GM19395 (cell line): ENCODE data around the gene OSCP1.

Experiments used
- ATAC-seq: cut with Tn5 transposase; IDR thresholded peaks from one replicate; pipeline ENCODE4 v1.9.1; 2021; ENCODE audit warnings: mild to moderate bottlenecking, moderate library complexity; ENCODE audit not compliant: unreplicated experiment

The OSCP1 gene

DNA sequence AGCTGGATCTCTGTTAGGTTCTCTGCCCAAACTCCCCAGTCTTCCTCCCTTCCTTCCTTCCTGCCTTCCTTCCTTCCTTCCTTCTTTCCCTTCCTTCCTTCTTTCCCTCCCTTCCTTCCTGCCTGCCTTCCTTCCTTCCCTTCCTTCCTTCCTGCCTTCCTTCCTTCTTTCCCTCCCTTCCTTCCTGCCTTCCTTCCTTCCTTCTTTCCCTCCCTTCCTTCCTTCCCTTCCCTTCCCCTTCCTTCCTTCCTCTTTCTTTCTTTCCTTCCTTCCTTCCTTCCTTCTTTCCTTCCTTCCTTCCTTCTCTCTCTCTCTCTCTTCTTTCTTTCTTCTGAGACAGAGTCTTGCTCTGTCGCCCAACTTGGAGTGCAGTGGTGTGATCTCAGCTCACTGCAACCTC is 43.8 kb downstream of the OSCP1 start:
- ATAC-seq: no peak

DNA sequence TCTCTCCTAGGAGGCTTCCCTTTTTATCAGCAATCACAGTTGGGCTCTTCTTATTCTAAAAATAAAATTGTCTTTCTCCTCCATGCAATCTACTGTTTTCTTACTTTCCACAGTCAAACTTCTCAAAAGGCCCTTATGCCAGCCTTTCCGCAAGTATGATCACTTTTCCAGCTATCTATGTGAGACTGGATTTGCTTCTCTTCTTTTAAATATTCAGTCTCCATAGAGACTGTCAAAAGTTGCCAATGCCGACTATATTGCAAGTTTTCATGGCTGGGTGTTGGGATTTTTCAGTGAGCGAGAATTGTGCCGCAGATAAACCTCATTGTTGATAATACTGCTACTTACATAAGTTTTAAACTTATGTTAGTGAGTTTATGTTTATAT is 47.8 kb downstream of the OSCP1 start:
- no peak for ATAC-seq

DNA sequence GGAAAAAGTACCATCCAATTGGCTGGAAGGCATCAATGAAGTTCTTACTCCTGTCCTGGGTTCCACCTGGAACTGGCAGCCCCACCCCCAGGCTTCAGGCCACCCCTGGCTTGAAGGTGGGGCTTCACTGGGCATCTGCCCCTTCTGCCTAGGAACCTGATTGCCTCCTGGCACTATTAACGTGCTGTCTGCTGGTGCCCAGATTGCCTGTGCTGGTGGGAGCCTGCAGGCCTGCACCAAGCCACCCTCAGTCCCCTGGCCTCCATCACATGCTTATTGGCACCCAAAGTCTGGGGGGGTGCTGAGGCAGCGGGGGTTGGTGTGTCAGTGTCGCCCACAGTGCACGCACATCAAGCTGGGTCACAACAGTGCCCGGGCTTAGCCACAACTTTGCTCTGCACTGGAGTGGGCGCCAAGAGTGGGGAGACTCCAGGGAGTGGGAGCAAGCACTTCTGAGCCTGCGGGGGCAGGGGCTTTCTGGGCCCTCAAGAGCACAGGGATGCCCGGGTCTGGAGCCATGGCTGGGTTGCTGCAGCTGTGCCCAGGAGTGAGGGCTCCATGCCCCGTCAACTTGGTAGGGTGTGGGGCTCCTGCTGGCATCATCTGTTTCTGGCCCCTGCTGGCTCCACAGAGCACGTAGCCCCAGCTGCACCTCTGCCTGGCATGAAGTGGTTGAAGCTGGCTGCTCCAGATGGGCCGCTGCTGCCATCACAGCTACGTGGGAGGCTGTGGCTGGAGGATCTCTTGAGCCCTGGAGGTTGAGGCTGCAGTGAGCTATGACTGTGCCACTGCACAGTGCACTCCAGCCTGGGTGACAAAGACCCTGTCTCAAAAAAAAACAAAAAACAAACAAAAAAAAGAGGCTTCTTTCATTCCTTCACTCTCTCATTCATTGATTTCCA is 48.4 kb downstream of the OSCP1 start:
- ATAC-seq: no peak

DNA sequence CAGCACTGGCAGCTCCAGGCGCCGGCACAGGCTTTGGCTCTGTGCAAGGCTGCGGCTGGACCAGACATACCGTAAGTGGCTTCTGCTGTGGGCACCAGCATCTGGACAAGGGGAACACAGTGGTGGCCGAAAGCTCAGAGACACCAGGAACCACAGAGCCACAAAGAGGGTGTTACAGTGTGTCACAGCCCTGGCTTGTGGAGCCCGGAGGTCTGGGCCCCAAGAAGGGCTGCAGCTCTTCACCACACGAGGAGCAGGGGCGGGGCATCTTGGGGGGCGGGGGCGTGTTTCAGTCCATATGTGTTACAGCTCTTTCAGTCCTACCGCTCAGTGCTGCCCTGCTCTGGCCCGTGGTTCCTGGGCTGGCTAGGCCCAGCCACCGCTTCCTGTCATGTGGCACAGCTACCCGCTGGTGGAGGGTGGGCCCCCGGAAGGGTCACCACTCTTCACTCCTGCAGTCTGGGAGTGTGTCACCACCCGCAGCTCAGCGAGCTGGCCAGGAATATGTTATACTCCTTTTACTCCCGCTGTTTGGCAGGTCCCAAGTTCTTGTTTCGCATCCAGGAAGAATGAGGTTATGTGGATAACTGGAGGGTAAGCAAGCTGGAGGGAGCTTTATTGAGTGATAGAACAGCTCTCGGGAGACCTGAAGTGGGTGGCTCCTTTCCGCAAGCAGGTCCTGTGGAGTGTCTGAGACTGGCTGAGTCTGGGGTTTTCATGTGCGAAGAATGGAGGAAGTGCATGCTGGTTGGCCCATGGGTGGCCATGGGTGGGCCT is 49.2 kb downstream of the OSCP1 start:
- ATAC-seq: peak; percentile 68

DNA sequence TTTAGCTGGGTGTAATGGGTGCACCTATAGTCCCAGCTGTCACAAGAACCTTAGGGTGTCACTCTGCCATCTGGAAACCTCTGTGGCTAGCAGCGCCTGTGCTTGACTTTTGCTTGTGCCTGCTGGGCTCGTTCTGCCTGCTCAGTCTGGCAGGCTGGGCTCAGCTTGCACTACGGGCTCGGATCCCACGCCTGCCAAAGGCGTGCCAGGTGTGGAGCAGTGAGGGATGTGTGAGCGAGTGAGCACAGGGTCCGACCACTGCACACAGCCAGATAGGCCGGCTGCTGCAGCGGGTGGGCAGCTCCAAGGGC is 49.8 kb downstream of the OSCP1 start:
- ATAC-seq: no peak

DNA sequence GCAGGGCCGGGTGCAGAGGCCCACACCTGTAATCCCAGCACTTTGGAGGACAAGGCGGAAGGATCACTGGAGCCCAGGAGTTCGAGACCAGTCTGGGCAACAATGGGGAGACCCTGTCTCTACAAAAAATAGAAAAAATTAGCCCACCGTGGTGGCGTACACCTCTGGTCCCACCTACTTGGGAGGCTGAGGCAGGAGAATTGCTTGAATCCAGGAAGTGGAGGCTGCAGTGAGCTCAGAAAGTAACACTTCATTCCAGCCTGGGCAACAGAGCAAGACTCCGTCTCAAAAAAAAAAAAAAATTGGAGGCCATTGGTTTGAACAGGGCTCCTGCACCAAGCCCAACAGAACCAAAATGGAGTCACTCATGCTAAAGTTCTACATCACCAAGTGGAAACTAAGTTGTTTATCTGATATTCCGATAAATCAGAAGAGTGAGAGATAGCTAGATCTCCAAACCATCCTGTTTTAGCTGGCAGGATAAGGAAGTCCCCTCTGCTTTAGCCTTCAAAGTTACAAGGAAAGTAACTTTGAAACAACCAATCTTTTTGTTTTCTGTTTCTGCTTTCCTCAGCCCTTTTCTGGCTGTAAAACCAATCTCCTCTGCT is 51.8 kb downstream of the OSCP1 start:
- ATAC-seq: no peak

GRCh38 chr1:36397378-36398230 is 52.6 kb downstream of the OSCP1 start, which contains the start of gene LSM10:
Gene LSM10 (minus strand): TSS chr1:36397908. CDS start chr1:36394129, 3,779 bp downstream.
- ATAC-seq: peak; percentile 58

DNA sequence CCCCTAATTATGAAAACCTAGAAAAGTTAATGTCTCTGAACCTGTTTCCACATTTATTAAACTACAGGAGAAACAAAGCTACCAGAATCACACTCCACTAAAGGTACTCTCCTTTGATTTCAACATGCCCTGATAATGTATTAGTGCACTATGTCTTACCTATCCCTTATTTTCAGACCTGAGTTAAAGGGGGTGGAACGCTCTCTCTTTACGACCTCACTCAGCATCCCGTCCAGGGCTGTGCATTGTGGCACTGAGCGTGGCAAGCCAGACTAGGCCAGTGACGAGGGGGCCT is 53.2 kb downstream of the OSCP1 start:
- peak; percentile 25 for ATAC-seq

DNA sequence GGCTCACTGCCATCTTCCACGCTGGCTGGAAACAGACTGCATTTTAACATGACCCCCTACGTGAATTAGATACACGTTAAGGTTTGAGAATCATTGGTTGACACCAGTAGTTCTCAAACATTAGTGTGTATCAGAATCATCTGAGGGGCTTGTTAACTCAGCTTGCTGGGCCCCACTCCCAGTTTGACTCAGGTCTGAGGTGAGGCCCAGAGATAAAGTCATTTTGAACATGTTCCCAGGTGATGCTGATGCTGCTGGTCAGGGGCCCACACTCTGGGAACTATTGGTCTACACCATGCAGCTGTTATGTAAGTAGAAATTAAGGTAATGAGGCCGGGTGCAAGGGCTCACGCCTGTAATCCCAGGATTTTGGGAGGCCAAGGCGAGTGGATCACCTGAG is 53.9 kb downstream of the OSCP1 start:
- ATAC-seq: no peak

DNA sequence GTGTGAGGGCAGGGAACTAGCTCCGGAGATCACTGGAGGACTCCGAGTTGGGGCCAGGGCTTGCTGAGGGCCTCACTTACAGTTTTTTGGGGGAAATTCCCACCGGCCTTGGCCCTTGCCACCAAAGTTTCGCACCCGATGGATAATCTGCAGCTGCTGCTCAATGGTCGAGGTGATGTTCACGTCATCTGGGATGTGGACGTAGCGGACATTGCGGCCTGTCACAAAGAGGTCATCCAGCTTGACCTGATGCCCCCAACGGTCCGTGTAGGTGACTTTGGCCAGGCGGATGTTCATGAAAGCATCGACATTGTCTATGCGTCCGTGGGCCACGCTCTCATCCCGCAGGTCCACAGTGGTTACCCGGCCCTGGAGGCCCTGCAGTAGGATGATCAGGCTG is 56.6 kb downstream of the OSCP1 start:
- no peak for ATAC-seq

DNA sequence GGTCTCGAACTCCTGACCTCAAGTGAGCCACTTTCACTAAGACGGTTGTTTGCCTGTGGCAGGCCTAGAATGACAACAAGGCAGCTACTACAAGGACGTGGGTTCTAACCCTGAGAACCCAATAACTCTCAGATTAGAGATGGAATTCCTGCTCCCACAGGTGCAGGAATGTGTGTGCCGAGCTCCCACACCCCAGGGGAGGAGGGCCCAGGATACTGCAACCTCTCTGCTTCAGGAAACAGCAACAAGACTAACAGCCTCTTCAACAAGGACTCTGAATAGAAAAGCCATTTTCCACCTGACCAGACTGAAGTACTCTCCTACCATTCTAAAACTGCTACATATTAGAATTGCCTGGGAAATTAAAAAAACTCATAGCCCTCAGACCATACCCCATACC is 57.4 kb downstream of the OSCP1 start:
- no peak for ATAC-seq

DNA sequence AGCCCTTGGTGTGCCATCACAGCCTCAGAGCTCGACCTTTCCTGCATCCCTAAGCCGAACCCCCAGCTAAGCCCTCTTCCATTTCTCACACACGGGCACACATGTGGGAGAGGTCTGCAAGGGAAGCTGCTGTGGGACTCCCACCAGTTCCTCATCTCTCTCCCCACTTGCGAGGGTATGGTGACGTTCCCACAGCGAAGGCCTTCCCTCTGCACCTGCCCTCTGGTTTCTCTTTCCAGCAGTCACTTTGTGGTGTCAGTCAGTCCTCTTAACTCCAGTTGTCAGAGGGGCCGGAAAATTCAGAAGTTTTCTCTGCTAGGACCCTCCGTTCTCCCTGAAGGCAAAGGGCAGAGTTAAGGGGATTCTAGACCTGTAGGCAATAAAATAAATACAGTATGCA is 59.0 kb downstream of the OSCP1 start:
- ATAC-seq: no peak

DNA sequence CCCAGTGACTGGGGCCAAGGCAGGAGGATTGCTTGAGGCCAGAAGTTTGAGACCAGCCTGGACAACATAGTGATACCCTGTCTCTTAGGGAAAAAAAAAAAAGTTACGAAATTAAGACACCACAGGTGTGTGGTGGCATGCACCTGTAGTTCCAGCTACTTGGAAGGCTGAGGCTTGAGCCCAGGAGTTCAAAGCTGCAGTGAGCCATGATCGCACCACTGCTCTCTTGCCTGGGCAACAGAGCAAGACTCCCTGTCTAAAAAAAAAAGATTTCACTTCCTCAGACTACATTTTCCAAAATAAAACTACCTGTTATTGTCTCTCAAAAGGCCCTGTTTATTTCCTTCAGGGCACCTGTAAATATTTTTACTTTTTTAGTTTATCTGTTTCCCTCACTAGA is 59.8 kb downstream of the OSCP1 start:
- no peak for ATAC-seq

GRCh38 chr1:36389999-36390398 is 60.3 kb downstream of the OSCP1 start:
- no peak for ATAC-seq

DNA sequence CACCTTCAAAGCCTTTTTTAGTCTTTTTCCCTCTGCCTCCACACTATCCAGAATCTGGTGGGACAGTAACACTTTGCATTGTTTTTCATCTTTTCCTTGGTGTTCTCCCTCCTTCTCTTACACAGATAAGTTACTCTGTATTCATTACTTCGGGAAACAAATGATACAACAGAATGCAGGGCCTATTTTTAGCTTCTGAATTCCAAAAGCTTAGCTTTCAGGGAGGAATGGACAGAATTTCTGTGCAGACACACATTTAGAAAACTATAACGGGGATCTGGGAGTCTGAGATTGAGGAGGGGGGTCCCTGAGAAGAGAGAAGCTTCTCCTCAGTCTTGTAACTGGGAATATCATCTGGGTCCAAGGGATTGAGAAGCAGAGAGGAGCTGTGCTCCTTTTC is 61.0 kb downstream of the OSCP1 start:
- no peak for ATAC-seq

DNA sequence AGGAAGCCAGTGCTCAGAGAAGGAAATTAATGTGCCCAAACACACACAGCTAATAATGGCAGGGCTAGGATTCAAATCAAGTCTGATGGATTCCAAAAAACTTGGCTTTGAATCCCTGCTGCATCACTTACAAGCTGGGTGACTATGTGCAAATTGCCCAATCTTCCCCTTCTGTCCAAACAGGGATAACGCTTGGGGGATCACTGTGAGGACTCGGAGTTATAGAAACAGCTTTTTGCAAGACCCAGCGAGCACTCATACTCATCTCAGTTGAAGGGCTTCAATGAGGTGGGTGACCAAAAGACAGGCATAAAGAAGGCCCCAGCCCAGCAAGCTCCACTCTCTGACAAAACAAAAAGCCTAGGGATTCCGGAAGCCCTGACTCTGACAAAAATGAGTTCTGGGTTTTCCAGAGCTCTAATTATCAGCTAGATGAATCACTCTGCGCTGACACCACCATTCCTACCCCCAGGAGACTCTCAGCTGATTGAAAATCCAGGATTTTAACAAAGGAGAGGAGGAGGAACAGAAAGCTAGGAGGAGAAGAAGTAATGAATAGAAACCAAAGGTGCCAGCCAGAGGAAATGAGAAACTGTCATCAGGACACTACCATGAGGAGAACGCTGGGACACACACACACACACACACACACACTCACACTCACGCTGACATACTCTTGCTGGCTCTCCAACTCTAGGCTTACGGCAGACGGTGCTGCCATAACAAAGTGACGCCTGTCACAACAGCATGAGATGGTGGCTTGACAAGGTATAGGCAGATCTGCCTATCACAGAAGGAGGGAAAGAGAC is 62.9 kb downstream of the OSCP1 start:
- no peak for ATAC-seq

GRCh38 chr1:36386265-36387140 is 63.7 kb downstream of the OSCP1 start:
- peak; percentile 49 for ATAC-seq

DNA sequence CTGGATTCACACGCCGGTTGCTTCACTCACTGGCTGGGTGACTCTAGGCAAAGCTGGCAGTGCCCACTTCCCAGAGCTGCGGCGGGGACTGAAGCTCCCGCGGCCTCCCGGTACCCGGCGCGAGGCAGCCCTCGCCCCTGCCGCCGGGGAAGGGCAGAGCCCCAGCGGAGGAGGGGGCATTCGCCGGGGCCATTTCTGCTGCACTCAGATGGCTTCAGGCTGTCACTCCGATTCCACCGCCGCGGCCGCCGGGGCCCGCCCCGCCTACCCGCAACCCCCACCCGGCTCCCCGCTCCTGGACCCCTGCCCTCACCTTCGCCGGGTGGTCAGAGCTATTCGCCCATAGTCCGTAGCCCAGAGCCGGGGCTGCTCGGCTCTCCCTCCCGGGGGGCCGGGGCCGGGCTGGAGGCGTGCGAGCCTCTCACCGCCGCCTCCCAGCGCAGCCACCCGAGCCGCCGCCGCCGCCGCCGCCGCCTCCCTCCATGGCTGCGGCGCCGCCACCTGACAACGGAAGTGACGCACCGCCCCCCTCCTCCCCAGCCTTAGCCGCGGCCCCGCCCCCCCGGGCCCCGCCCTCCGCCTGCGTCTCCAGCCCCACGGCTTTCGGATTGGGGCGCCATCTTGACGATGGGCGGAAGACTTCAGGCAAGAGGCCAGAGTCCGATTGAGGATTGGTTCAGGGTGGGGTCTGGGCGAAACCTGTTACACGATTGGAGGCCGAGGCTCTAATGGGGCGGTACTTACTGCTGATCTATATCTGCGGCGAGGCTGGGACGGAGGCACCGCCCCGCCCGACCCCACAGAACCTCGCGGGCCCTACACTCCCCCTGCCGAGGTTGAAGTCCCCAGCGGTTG is 64.6 kb downstream of the OSCP1 start, which contains the start of gene STK40:
Gene STK40 (minus strand): TSS at position 515 of the 855 bp plus-strand sequence. CDS start 24,592 bp downstream, outside the sequence.
- peak; percentile 86 for ATAC-seq
